Hematopoietic multipotent progenitor cell treated with erythropoietin and hydrocortisone succinate and interleukin-3 and kit ligand, for 15 days (in vitro differentiated cells): ENCODE results near the gene RXFP3.
"Not testable (repeated sequence)": the region's sequence is repeated elsewhere in the genome, so short reads cannot be mapped to it uniquely, and the experiment has no call there.

Experiments
- DNase-seq: peaks from one replicate; pipeline ENCODE4 v3.0.0-alpha.2; 2015; ENCODE audit warnings: low spot score

RXFP3 gene

GRCh38 chr5:33936004-33936380 lies 194 bp upstream of the RXFP3 start:
- no peak for DNase-seq

- DNase-seq, result no peak
Observed at GRCh38 chr5:33937017-33937706, 976 bp downstream of the RXFP3 start.

GRCh38 chr5:33937707-33938506 lies 1.7 kb downstream of the RXFP3 start:
- no peak for DNase-seq

GRCh38 chr5:33938507-33938796 lies 2.3 kb downstream of the RXFP3 start:
- no peak for DNase-seq

- DNase-seq, result no peak
Observed at GRCh38 chr5:33938881-33939280, 2.7 kb downstream of the RXFP3 start.

GRCh38 chr5:33939556-33940262 lies 3.5 kb downstream of the RXFP3 start:
- DNase-seq, result no peak

GRCh38 chr5:33941090-33941489 lies 4.9 kb downstream of the RXFP3 start:
- no peak for DNase-seq

GRCh38 chr5:33944543-33945132 lies 8.5 kb downstream of the RXFP3 start:
- no peak for DNase-seq

GRCh38 chr5:33952175-33952574 lies 16.0 kb downstream of the RXFP3 start:
- DNase-seq, result not testable (repeated sequence)

GRCh38 chr5:33957577-33958150 lies 21.5 kb downstream of the RXFP3 start:
- DNase-seq, result no peak

- DNase-seq, result no peak
Observed at GRCh38 chr5:33958176-33958575, 22.0 kb downstream of the RXFP3 start.

- DNase-seq, result no peak
Observed at GRCh38 chr5:33964132-33964700, 28.0 kb downstream of the RXFP3 start.

- DNase-seq, result no peak
Observed at GRCh38 chr5:33966805-33967204, 30.6 kb downstream of the RXFP3 start.

GRCh38 chr5:33968211-33969005 lies 32.2 kb downstream of the RXFP3 start:
- DNase-seq, result no peak

- DNase-seq, result no peak
Observed at GRCh38 chr5:33969572-33970452, 33.6 kb downstream of the RXFP3 start.

GRCh38 chr5:33973271-33973670 lies 37.1 kb downstream of the RXFP3 start:
- no peak for DNase-seq

GRCh38 chr5:33975852-33976251 lies 39.7 kb downstream of the RXFP3 start:
- DNase-seq, result no peak

- no peak for DNase-seq
Observed at GRCh38 chr5:33976307-33976706, 40.1 kb downstream of the RXFP3 start.

- no peak for DNase-seq
Observed at GRCh38 chr5:33978306-33978705, 42.1 kb downstream of the RXFP3 start.

- DNase-seq, result no peak
Observed at GRCh38 chr5:33980030-33980429, 43.8 kb downstream of the RXFP3 start.
